Measurements from ENCODE around the gene WDR87. TPM values are rescaled to one million over a fixed set of nuclear protein-coding genes. Genes with fewer than 3 reads are reported as not detected.
A peak's percentile ranks its signal among the peaks of the same experiment; 100 is the strongest.
"Not testable (repeated sequence)": the region's sequence is repeated elsewhere in the genome, so short reads cannot be mapped to it uniquely, and the experiment has no call there.

Gene WDR87
- total RNA-seq, 1 donor = not detected

DNA sequence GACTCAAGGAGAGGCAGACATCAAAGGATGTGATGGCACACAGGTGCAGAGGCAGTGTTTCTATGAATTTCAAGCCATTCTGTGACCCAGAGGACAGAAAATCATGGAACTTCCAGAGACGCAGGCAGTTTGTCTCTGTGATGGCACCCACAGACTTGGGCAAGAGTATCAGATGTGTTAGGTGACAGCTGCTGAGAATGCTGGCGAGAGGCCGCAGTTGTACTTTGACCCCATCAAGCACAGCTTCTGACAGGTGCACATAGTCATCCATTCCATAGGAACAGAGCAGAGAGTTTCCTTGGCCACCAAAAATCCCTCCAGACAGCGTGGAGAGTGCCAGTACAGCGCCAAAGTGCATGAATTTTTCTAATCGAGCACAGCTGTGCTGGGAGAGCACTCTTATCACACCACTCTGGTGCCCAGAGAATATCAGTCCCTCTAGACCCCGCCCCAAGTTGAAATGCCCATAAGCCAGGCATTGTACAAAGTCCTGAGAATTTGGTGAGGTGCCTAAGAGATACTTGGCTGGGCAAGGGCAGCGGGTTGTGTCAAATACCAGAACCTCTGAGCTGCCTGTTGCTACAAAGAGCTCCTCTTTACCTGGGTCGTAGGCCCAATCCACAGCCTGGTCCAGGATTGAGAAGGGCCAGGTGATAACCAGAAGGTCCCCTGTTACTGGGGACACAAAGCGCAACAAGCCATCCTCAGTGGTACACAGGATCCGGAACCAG lies 12.4 kb downstream of the WDR87 start:
- DNase-seq (ENCODE audit: low read depth in 2 of 3, low spot score in 2 of 3) = no peak

DNA sequence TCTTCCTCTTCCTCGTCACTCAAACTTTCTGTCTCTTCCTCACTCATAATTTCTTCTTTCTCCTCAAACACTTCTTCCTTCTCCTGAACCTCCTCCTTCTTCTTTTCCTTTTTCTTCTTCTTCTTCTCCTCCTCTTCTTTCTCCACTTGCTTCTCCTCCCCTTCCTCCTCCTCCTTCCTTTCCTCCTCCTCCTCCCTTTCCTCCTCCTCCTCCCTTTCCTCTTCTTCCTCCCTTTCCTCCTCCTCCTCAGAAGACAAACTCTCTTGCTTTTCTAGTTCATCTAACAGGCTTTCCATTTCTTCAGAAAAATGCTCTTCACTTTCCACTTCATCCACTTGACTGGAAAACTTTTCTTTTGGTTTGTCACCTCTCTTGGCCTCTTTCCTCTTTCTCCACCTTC lies 19.8 kb downstream of the WDR87 start:
- no peak for DNase-seq (ENCODE audit: low read depth in 2 of 3, low spot score in 2 of 3)

DNA sequence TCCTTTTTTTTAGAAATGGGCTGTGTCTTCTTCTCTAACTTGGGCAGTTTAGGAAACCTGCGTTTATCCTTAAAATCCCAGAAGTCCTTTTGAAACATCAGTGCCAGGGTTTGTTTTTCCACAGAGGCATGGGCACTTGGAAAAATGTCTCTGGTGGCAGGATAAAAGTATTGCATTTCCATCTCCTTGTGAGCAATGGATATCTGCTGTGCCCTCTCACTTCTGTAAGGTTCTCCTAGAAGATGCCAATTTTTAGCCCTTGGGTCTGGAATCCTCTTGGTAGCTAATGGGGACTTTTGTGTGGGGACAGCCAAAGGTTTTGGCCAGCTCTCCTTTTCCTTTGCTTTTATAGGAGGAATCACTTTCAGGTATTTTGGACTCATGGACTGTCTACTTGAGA lies 21.0 kb downstream of the WDR87 start:
- DNase-seq (ENCODE audit: low read depth in 2 of 3, low spot score in 2 of 3) = no peak

DNA sequence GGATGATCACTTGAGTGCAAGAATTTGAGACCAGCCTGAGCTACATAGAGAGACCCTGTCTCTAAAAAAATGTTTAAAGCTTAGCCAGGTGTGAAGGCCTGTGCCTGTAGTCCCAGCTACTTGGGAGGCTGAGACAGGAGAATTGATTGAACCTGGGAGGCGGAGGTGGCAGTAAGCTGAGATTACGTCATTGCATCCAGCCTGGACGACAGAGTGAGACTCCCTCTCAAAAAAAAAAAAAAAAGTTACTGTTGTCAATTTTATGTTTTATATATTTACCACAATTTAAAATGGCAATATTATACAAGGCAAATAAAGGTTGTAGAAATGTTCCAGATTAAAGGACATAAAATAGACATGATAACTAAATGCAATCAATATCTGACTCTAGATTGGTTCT lies 29.2 kb downstream of the WDR87 start:
- DNase-seq (ENCODE audit: low read depth in 2 of 3, low spot score in 2 of 3) = no peak

DNA sequence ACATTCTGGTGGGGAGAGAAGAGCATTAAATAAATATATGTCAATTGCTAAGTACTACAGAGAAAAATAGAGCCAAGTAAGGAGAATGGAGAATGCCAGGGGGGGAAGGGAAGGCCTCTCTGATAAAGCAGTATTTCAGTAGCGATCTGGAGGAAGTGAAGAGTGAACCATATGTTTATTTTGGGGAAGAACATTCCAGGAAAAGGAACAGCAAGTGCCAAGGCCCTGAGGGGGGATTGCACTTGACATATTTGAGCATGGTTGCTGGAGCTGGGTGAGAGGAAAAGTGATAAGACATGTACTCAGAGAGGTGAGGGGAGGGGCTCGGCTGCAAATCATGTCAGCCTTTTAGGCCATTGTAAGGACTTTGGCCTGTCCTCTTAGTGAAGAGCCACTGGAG lies 30.4 kb downstream of the WDR87 start:
- no peak for DNase-seq (ENCODE audit: low read depth in 2 of 3, low spot score in 2 of 3)

DNA sequence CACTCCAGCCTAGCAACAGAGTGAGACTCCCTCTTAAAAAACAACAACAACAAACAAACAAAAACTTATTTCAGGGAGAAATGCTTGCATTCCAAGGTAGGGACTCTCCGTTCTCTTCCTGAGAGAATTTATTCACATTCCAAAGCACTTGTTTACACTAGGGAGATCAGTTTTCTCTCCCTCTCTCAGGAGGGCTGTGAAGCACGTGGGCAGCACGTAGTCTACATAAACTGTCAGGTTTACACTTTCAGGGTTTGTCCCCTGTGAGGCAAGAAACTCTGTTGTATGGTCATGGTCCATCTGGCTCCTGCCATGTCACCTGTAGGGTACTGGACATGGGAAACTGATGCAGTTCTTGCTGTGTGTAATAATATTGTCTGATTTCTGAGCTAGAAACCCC lies 31.6 kb downstream of the WDR87 start:
- DNase-seq (ENCODE audit: low read depth in 2 of 3, low spot score in 2 of 3) = no peak

DNA sequence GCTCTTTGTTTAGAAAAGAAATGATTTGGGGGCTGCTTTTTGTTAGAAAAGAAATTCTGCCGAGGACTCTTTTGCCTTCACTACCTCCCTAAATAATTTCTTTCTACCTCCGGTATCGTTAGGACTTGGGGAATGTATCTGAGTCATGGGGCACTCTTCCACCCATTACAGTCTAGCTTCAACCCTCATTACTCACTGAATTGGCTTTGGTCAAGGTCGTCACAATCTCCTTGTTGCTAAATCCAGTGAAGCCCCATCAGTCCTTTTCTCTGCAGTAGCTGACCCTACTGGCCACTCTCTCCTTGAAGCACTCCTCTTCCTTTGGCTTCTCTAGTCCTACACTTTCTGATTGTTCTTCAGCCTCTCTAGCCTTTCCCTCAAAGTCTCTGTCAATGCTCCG lies 34.0 kb downstream of the WDR87 start:
- DNase-seq (ENCODE audit: low read depth in 2 of 3, low spot score in 2 of 3) = no peak

DNA sequence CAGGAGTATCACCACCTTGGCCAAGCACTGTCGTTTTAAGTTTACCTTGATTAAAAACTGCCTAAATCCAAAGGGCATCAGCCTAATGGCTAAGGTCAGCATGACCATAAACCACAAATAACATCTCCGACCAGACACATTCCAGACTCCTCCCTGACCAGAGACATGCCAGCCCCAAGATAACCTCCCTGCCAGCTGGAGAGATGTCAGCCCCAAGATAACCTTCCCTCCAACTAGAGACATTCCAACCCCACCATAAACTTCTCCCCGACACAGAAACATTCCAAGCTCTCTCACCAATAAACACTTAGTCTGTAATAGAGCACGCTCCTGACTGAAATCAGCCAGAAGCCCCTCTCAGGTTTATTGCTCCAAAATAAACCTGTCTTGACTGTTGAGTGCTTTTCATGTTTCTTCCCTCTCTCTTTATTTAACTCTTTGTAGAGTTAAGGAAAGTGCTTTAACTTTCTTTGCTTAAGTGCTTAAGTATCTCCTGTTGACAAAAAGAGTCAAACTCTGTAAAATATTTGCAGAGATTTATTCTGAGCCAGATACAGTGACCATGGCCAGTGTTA lies 36.5 kb downstream of the WDR87 start:
- no peak for DNase-seq (ENCODE audit: low read depth in 2 of 3, low spot score in 2 of 3)

DNA sequence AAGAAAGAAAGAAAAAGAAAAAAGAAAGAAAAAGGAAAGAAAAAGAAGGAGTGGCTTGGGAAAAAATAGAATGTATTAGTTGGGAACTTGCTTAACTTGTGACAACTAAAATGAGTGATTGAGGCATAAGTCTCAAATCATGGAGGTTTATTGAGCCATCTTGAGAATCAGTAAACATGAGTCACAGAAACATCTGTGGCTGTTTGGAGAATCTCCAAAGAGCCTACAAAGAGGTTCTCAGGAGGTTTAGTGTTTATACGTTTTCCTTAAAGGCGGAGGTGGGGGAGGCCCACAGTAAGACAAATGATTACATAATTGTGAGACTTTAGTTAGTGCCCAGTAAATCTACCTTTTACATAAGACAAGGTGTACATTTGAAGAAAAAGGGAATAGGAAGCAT lies 38.6 kb downstream of the WDR87 start:
- DNase-seq (ENCODE audit: low read depth in 2 of 3, low spot score in 2 of 3) = no peak

DNA sequence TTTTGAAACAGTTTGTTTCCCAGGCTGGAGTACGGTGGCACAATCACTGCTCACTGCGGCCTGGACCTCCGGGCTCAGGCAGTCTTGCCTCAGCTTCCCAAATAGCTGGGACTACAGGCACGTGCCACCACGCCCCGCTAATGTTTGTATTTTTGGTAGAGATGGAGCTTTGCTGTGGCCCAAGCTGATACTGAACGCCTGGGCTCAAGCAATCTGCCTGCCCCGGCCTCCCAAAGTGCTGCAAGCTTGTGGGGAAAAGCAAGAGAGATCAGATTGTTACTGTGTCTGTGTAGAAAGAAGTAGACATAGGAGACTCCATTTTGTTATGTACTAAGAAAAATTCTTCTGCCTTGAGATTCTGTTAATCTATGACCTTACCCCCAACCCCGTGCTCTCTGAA lies 40.5 kb downstream of the WDR87 start:
- DNase-seq (ENCODE audit: low read depth in 2 of 3, low spot score in 2 of 3) = not testable (repeated sequence)

DNA sequence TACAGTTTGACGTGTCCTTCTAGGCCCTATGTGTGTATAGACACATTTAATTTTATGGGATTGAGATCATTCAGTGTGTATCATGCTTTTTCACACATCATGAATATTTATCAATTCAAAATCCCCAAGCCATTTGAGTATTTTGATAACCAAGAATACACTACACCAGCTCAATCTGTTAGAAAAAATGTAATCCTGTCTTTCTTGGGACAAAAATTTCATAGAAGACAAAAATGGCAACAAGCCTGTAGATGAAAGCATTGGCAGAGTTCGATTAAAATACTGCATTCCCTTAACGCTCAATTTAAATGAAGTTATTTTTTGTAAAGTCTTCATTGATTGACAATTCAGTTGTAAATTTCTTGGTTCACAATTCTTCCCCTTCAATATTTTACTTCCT lies 41.9 kb downstream of the WDR87 start:
- no peak for DNase-seq (ENCODE audit: low read depth in 2 of 3, low spot score in 2 of 3)

DNA sequence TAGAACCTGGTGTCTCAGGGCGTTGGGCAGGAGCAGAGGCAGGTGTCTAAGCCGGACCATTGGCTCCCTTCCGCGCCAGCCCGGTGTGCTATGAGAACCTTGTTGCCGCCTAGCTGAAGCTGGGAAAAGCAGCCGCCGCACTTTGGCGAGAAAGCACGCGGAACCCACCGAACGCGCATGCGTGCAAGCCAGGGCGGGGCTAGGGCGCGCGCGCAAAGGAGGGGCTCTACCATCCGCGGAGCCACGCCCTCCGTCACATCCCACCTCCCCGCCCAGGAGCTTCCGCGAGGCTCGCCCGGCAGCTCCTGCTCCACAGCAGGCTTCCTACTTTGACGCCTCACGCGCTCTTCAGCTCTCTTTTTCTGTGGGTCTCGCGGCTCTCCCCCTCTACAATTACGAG lies 51.3 kb downstream of the WDR87 start:
- peak in 2 of 3 donors; percentile 24 to 47 for DNase-seq (ENCODE audit: low read depth in 2 of 3, low spot score in 2 of 3)

DNA sequence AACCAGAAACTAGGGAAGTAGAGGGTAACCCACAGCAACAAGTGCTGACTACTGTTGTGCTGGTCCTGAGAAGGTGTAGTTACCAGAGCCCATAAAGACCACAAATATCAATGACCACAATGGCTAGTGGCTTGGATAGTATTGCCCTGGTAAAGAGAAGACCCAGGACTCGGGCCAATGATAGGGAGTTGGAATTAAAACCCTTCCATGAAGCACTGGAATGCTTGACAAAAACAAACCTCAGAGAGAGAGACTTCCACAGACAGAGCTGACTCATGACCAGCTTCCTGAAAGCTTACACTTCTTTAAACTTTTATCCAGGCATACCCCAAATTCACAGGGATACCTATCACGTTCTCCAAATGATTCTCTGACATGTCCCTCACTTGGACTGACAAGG lies 60.5 kb downstream of the WDR87 start:
- no peak for DNase-seq (ENCODE audit: low read depth in 2 of 3, low spot score in 2 of 3)

Other genes with a start within 250 kb of the WDR87 start
- gene ZNF607, start 186.8 kb downstream of the WDR87 start, total RNA-seq = 4.3 TPM
- 4.0 TPM for gene ZNF573, start 127.0 kb downstream of the WDR87 start, total RNA-seq
- gene SIPA1L3, start 614 bp upstream of the WDR87 start, total RNA-seq = 43.4 TPM